Measurements from ENCODE around the gene DCXR.

Gene DCXR

GRCh38 chr17:82037092-82037888 lies at the start of gene DCXR:
Gene DCXR, minus strand, starts transcription at chr17:82037697. Its CDS starts 15 bp downstream, at chr17:82037682.
- DNase-seq, result peak; percentile 95

- no peak for DNase-seq
These were observed 48.7 kb upstream of the DCXR start for GRCh38 chr17:82085931-82086764.

- DNase-seq, result no peak
These were observed 47.7 kb upstream of the DCXR start for GRCh38 chr17:82085031-82085861.

GRCh38 chr17:82084373-82085030 lies 47.0 kb upstream of the DCXR start:
- DNase-seq, result no peak

GRCh38 chr17:82083533-82084359 lies 46.2 kb upstream of the DCXR start:
- no peak for DNase-seq

- no peak for DNase-seq
These were observed 45.5 kb upstream of the DCXR start for GRCh38 chr17:82083009-82083408.

- no peak for DNase-seq
These were observed 45.0 kb upstream of the DCXR start for GRCh38 chr17:82082456-82082855.

- no peak for DNase-seq
These were observed 44.5 kb upstream of the DCXR start for GRCh38 chr17:82081966-82082365.

GRCh38 chr17:82081546-82081945 lies 44.0 kb upstream of the DCXR start:
- DNase-seq, result no peak

GRCh38 chr17:82080789-82081464 lies 43.4 kb upstream of the DCXR start:
- no peak for DNase-seq

- DNase-seq, result no peak
These were observed 42.7 kb upstream of the DCXR start for GRCh38 chr17:82080048-82080788.

- no peak for DNase-seq
These were observed 41.6 kb upstream of the DCXR start for GRCh38 chr17:82079001-82079677.

GRCh38 chr17:82078433-82078832 lies 40.9 kb upstream of the DCXR start:
- DNase-seq, result no peak

GRCh38 chr17:82077617-82078358 lies 40.3 kb upstream of the DCXR start:
- no peak for DNase-seq

- no peak for DNase-seq
These were observed 39.5 kb upstream of the DCXR start for GRCh38 chr17:82076785-82077591.

- DNase-seq, result no peak
These were observed 38.7 kb upstream of the DCXR start for GRCh38 chr17:82076018-82076784.

GRCh38 chr17:82073446-82073845 lies 35.9 kb upstream of the DCXR start:
- no peak for DNase-seq

Measured in NCI-H1092 treated with DMSO at 0.1 percent for 48 hours (cell line).